LNCAP (cell line): ENCODE results near the gene TLE4.

Experiments used
- CTCF ChIP-seq: fragments of 450-650 bp; IDR thresholded peaks from 2 replicates; pipeline ENCODE4 v1.5.1; 2017; ENCODE audit warnings: mild to moderate bottlenecking

The TLE4 gene

GRCh38 chr9:79645110-79645509 lies 73.3 kb downstream of the TLE4 start:
- no peak for TF ChIP-seq CTCF

GRCh38 chr9:79646096-79646495 lies 74.3 kb downstream of the TLE4 start:
- no peak for TF ChIP-seq CTCF

- TF ChIP-seq CTCF: no peak
These were observed 79.6 kb downstream of the TLE4 start for GRCh38 chr9:79651251-79651795.

- no peak for TF ChIP-seq CTCF
These were observed 80.8 kb downstream of the TLE4 start for GRCh38 chr9:79652598-79652997.

GRCh38 chr9:79655551-79655950 lies 83.8 kb downstream of the TLE4 start:
- no peak for TF ChIP-seq CTCF

- TF ChIP-seq CTCF: no peak
These were observed 84.4 kb downstream of the TLE4 start for GRCh38 chr9:79656169-79656568.

GRCh38 chr9:79657891-79658290 lies 86.1 kb downstream of the TLE4 start:
- no peak for TF ChIP-seq CTCF

- no peak for TF ChIP-seq CTCF
These were observed 87.2 kb downstream of the TLE4 start for GRCh38 chr9:79658926-79659325.
